Activated CD4-positive, alpha-beta memory T cell treated with anti-CD3 and anti-CD28 coated beads, Interleukin-2, amount 10 ng/mL, durations not matched to agents 7 days and 5 days (primary cell): ENCODE measurements around the gene NOS2. TPM values are rescaled to one million over a fixed set of nuclear protein-coding genes. Genes with fewer than 3 reads are reported as not detected.
A peak's percentile ranks its signal among the peaks of the same experiment; 100 is the strongest.
"Not testable (repeated sequence)": the region's sequence is repeated elsewhere in the genome, so short reads cannot be mapped to it uniquely, and the experiment has no call there.

ENCODE experiments used
- CTCF ChIA-PET: fragments of 350-600 bp; sonication (Branson Sonifier 250); formaldehyde crosslinking; loops from one replicate; lab custom pipeline; 2021; ENCODE audit warnings: antibody characterized with exemption, inconsistent platforms; lab: Charles Lee
- POLR2A ChIA-PET: fragments of 350-600 bp; sonication (Branson Sonifier 250); formaldehyde crosslinking; loops from one replicate; lab custom pipeline; 2021; ENCODE audit warnings: antibody characterized with exemption; lab: Charles Lee
- DNase-seq: peaks from one replicate; pipeline ENCODE4 v3.0.0-alpha.2; 2020
- H3K27ac Mint-ChIP-seq: one replicate; pipeline ENCODE4 v1.8.0; 2021; ENCODE audit warnings: mild to moderate bottlenecking, mixed read lengths
- H3K27me3 Mint-ChIP-seq: one replicate; pipeline ENCODE4 v1.8.0; 2021; ENCODE audit warnings: mixed read lengths
- H3K36me3 Mint-ChIP-seq: one replicate; pipeline ENCODE4 v1.8.0; 2021; ENCODE audit warnings: low read depth, mixed read lengths
- H3K4me1 Mint-ChIP-seq: one replicate; pipeline ENCODE4 v1.8.0; 2021; ENCODE audit warnings: mixed read lengths
- H3K4me3 Mint-ChIP-seq: one replicate; pipeline ENCODE4 v1.8.0; 2021; ENCODE audit warnings: mild to moderate bottlenecking, mixed read lengths
- H3K9me3 Mint-ChIP-seq: one replicate; pipeline ENCODE4 v1.8.0; 2021; ENCODE audit warnings: mixed read lengths
- total RNA-seq, 2 experiments: library from RNA; stranded (reverse); gene quantifications; one replicate each; pipeline ENCODE4 v1.2.3, GENCODE V29; 2021

Gene NOS2
- total RNA-seq, 2 experiments from 2014 or later = not detected

DNA sequence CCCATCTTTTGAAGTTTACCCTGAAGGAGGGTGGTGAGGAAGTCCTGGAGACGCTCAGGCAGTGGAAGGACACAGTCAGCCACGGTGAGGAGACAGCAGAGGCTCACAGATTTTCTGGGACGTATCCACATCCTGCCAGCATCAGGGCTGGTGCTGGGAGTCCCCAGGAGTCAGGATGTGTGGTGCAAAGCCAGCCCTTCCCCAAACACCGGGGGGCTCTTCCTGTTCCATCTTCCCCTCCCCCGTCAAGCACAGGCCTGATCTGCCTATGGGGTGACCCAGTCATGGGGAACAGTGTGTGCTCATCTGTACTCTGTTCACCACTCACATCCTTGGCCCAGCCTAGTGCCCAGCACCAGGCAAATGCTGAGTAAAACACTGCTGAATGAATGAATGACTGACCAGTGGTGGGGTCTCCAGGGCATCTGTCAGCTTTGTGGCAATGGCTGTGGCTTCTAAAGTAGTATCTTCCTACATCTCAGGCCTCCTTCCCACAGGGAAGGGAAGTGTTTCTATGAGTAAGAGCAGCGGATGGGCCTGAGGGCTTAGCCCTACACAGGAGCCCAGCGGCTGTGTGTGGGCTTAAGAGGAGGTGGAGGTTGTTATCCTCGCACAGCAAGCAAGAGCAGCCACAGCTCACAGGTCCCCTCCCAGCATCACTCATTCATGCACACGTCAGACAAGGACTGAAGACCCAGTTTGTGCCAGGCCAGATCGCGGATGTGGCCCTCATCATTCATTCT, 23.3 kb downstream of the NOS2 start:
- peaks cover 4% of the 10 kb centered on the region for H3K4me1 Mint-ChIP-seq
- H3K9me3 Mint-ChIP-seq = no peaks in the 10 kb centered on the region
- no peaks in the 10 kb centered on the region for H3K36me3 Mint-ChIP-seq
- POLR2A ChIA-PET = no interaction called here
- CTCF ChIA-PET = no interaction called here
- DNase-seq = no peak
- no peaks in the 10 kb centered on the region for H3K27me3 Mint-ChIP-seq
- H3K4me3 Mint-ChIP-seq = no peak overlapping the region
- no peak overlapping the region for H3K27ac Mint-ChIP-seq

DNA sequence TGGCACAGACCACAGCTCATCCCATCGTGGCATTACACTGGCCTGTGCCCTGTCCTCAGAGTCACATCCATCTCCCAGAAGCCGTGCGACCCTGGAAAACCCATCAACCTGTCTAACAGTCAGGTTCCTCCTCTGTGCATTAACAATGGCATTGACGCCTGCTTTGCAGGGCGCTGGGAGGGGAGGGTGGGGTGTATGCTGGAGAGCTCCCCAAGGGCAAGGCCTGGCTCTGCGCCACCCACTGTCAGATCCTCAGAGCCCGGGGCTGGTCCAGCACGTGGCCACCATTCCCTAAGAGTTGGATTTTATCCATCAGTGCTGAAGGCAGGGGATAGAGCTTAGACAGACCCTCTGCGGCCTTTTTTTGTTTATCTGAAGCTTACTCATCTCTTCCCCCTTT, 28.7 kb downstream of the NOS2 start:
- no peak for DNase-seq
- CTCF ChIA-PET = no interaction called here

DNA sequence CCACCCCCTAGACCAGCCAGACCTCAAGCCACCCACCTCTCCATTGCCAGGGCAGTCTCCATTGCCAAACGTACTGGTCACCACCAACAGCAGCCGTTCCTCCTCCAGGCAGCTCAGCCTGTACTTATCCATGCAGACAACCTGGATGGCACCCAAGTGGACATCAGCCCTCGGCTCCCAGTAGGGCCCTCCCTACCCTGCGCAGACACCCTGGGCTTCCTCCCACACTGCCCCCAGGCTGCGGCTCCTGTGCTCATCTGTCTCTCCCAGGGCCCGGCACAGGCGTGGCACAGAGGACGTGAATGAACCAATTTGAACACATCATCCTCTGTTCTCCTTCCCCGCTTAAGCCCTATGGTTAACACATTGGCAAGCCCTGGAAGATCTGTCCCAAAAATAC, 29.5 kb downstream of the NOS2 start:
- DNase-seq = no peak
- CTCF ChIA-PET = interaction anchor here (1.3 kb wide), 1 partner anchor 11 kb away, joined by 5 read pairs; no protein-coding TSS in a partner anchor
- H3K4me3 Mint-ChIP-seq = no peak overlapping the region
- POLR2A ChIA-PET = no interaction called here
- no peaks in the 10 kb centered on the region for H3K9me3 Mint-ChIP-seq
- H3K36me3 Mint-ChIP-seq = no peaks in the 10 kb centered on the region
- H3K27ac Mint-ChIP-seq = no peak overlapping the region
- no peaks in the 10 kb centered on the region for H3K4me1 Mint-ChIP-seq
- no peaks in the 10 kb centered on the region for H3K27me3 Mint-ChIP-seq

More for the DNA sequence above, 28.7 kb downstream of the NOS2 start:
- H3K27me3 Mint-ChIP-seq = no peaks in the 10 kb centered on the region
- no peaks in the 10 kb centered on the region for H3K36me3 Mint-ChIP-seq
- H3K9me3 Mint-ChIP-seq = no peaks in the 10 kb centered on the region
- no peak overlapping the region for H3K27ac Mint-ChIP-seq
- H3K4me3 Mint-ChIP-seq = no peak overlapping the region
- no peaks in the 10 kb centered on the region for H3K4me1 Mint-ChIP-seq
- POLR2A ChIA-PET = no interaction called here

DNA sequence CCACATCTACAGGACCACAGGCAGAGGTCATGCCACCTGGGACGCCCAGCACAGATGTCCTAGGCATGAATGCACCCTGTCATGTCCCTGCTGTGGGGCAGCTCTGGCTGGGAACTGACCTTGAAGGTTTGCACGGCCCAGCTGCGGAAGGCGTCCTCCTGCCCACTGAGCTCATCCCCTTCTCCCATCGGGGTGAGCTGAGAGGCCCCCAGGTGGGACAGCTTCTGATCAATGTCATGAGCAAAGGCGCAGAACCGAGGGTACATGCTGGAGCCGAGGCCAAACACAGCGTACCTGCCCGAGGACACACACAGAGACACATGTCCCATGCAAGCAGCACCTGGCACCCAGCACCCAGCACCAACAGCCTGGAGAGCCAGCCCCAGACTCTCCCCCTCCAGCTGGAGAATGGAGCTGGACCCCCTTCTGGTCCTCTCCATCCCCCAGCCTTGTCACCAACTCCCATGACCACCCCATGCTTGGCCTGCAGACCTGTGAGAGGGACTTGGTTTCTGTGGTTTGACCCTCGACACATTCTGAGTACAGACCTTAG, 31.4 kb downstream of the NOS2 start:
- H3K4me3 Mint-ChIP-seq = no peak overlapping the region
- H3K27me3 Mint-ChIP-seq = no peaks in the 10 kb centered on the region

DNA sequence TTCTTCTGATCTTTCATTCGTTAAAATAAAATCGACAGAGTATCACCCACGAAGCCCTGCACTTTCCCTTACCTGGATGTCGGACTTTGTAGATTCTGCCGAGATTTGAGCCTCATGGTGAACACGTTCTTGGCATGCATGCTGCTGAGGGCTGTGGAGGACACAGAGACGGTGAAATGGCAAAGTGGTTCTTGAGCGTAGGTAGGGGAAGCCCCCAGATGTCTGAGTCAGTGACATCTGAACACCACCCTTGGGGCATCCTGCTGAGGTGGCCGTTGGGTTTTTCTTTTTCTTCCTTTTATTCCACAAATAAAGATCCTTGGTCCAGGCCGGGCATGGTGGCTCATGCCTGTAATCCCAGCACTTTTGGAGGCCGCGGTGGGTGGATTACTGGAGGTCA, 33.9 kb downstream of the NOS2 start:
- Mint-ChIP-seq H3K27ac (no peak overlapping the region), H3K36me3 (no peaks in the 10 kb centered on the region), H3K4me1 (no peaks in the 10 kb centered on the region), H3K27me3 (no peaks in the 10 kb centered on the region), H3K9me3 (no peaks in the 10 kb centered on the region), H3K4me3 (no peak overlapping the region)
- ChIA-PET CTCF (interaction anchor here (1.1 kb wide), 1 partner anchor 113 kb away, joined by 3 read pairs; no protein-coding TSS in a partner anchor), POLR2A (no interaction called here)
- DNase-seq = no peak

More for the DNA sequence above, 31.4 kb downstream of the NOS2 start:
- ChIA-PET POLR2A (no interaction called here), CTCF (interaction anchor here (0.7 to 1.0 kb wide), 2 partner anchors 9 to 125 kb away, joined by 3 read pairs; partner anchors contain the start of gene LYRM9)
- Mint-ChIP-seq H3K36me3 (no peaks in the 10 kb centered on the region), H3K9me3 (no peaks in the 10 kb centered on the region), H3K4me1 (no peaks in the 10 kb centered on the region), H3K27ac (no peak overlapping the region)
- DNase-seq = no peak

DNA sequence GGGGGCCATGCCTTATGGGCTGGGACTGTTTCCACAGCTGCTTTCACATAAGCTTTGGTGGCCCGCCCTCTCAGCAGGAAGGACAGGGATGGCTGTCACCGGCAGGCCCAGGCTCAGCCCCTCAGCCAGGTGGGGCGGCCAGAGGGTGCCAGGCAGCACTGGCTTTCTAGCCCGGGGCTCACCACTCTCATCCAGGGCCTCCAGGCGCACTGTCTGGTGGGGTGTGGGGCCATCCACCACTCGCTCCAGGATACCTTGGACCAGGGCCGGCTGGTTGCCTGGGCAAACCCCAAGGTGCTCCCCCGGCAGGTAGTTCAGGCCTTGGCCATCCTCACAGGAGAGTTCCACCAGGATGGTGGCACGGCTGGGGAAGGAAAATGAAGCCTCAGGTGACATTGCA, 35.0 kb downstream of the NOS2 start:
- DNase-seq = no peak
- Mint-ChIP-seq H3K36me3 (no peaks in the 10 kb centered on the region), H3K27me3 (no peaks in the 10 kb centered on the region), H3K27ac (no peak overlapping the region), H3K9me3 (no peaks in the 10 kb centered on the region), H3K4me1 (no peaks in the 10 kb centered on the region), H3K4me3 (no peak overlapping the region)
- ChIA-PET POLR2A (no interaction called here), CTCF (interaction anchor here (0.6 to 1.1 kb wide), 2 partner anchors 115 to 116 kb away, joined by 3 read pairs; no protein-coding TSS in a partner anchor)

DNA sequence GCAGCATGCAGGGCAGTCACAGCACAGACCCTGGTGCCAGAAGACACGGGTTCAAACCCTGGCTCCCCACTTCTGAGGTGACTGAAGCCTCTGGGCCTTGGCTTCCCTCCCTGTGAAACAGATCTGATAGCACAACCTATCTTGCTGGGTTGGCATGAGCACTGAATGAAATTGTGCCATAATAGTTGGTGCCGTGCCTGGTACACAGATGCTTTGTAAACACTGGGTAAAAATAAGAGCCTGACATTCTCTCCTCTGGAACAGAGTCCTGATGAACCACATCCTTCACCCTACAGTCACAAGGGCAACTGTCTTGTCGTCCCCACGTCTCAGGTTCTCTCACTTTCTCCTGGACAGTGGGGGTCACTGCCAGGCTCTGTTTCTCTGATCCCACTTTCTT, 35.7 kb downstream of the NOS2 start:
- Mint-ChIP-seq H3K9me3 (no peaks in the 10 kb centered on the region), H3K27me3 (no peaks in the 10 kb centered on the region), H3K4me3 (no peak overlapping the region), H3K27ac (no peak overlapping the region), H3K4me1 (no peaks in the 10 kb centered on the region), H3K36me3 (no peaks in the 10 kb centered on the region)
- CTCF ChIA-PET = no interaction called here
- POLR2A ChIA-PET = no interaction called here
- DNase-seq = no peak

DNA sequence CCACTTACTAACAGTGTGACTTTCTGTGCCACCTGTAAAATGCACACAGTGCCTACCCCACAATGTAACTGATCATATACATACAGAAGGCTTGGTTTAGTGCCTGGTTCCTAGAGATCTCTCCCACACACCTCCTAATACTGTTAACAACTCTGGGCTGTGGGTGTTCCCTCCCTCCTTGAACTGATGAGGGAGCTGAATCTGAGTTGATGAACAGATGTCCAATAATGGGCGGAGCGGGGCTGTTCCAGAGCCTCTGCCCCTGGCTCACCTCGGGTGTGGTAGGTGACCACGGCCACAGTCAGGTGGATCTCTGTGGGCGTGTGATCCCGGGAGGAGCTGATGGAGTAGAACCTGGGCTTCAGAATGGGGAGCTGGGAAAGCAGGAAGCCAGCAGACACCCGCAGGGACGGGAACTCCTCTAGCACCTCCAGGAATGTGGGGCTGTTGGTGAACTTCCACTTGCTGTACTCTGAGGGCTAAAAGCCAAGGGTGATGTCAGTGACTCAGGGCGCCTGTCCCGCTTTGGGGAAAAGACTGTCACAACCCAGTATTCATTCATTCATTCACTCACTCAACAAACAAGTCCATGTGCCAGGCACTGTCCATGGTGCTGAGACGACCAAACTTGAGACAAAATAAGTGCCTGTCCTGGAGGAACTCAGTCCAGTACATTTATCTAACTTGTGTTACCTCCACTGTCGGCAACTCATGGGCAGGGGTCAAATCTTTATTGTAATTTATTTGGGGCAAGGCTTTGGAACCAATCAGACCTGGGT, 37.6 kb downstream of the NOS2 start:
- no peaks in the 10 kb centered on the region for H3K27me3 Mint-ChIP-seq

DNA sequence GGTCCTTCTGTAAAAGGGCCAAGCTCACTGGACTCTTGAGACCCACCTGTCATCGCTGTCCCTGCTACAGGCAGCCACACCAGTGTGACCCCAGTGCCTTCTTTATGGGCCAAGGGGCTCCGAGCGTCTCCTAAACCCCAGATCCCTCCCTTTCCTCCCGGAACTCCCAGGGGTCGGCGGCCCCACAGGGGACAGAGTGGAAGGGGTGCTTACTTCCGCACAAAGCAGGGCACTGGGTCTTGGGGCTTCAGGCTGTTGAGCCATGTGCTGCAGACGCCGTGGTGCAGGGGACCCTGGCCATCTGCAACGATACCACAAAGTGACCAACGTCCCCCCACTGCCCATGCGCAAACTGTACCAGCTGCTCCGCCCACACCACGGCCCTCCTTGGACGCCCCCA, 39.4 kb downstream of the NOS2 start:
- H3K4me1 Mint-ChIP-seq, H3K4me3 Mint-ChIP-seq, H3K27me3 Mint-ChIP-seq, H3K9me3 Mint-ChIP-seq, H3K36me3 Mint-ChIP-seq, DNase-seq, H3K27ac Mint-ChIP-seq, POLR2A ChIA-PET: not testable (repeated sequence)
- CTCF ChIA-PET = interaction anchor here (0.6 to 2.6 kb wide), 5 partner anchors 15 to 124 kb away, joined by 3 to 65 read pairs (median 6); no protein-coding TSS in a partner anchor

More for the DNA sequence above, 37.6 kb downstream of the NOS2 start:
- POLR2A ChIA-PET = no interaction called here
- no peaks in the 10 kb centered on the region for H3K9me3 Mint-ChIP-seq
- CTCF ChIA-PET = interaction anchor here (0.9 to 1.1 kb wide), 3 partner anchors 17 to 117 kb away, joined by 3 to 4 read pairs (median 3); no protein-coding TSS in a partner anchor
- no peaks in the 10 kb centered on the region for H3K36me3 Mint-ChIP-seq
- peak; percentile 38 for DNase-seq
- no peaks in the 10 kb centered on the region for H3K4me1 Mint-ChIP-seq
- H3K4me3 Mint-ChIP-seq = no peak overlapping the region
- H3K27ac Mint-ChIP-seq = no peak overlapping the region

DNA sequence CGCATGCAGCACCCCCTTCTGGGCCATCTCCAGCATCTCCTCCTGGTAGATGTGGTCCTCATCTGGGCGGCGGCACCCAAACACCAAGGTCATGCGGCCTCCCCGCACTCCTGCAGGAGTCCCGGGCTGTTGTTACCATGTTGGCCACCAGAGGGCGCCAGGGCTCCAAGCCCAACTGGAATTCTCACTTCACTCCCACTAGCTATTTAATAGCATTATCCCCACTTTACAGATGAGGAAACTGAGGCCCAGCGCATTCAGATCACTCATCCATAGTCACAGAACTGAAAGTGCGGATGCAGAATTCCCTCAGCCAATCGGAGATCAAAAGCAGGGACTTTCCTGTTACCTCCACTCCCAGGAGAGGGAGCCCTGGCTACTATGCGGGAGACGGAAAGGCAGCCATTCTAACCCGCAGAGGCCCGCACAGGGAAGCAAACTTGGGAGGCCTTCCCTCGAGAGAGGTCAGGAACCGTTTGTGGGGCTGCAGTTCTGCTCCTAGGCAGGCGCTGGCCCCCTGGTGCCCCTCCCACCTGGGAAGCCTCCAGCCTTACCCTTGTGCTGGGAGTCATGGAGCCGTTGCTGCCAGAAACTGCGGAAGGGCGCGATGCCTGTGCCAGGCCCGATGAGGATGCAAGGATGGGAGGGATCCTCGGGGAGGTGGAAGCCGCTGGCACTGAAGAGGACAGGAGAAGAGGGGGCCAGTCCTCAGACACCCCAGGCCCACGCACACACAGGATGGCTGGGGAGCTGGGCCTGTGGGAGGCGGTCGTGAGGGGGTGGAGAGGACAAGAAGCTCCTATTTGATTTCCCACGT, 40.1 kb downstream of the NOS2 start:
- POLR2A ChIA-PET = no interaction called here
- Mint-ChIP-seq H3K27ac (no peak overlapping the region), H3K4me1 (no peaks in the 10 kb centered on the region), H3K9me3 (no peaks in the 10 kb centered on the region), H3K36me3 (no peaks in the 10 kb centered on the region), H3K27me3 (no peaks in the 10 kb centered on the region), H3K4me3 (no peak overlapping the region)
- DNase-seq = peak; percentile 73
- CTCF ChIA-PET = interaction anchor here (0.6 to 2.6 kb wide), 15 partner anchors 8 to 219 kb away, joined by 3 to 65 read pairs (median 5); partner anchors contain the start of gene LYRM9

DNA sequence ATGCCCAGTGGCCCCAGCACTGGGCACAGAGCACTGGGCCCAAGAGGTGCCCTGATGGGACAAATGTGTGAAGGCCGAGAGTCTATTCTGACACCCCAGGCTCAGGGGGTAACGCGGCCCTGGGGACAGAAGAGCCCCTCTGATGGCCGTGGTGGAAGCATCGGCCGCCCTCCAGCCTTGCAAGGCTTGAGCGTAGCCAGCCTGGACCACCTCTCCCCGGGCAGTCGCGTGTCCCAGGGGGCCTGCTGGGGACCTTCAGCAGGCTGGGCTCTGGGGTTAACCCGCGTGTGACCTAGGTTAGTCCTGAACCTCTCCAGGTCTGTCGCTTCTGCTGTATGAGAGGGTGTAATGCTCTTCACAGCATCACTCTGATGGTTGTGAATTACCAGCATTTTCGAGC, 40.8 kb downstream of the NOS2 start:
- no peaks in the 10 kb centered on the region for H3K36me3 Mint-ChIP-seq

More for the DNA sequence above, 40.8 kb downstream of the NOS2 start:
- ChIA-PET POLR2A (no interaction called here), CTCF (interaction anchor here (0.6 to 2.6 kb wide), 13 partner anchors 9 to 220 kb away, joined by 3 to 65 read pairs (median 5); partner anchors contain the start of gene LYRM9)
- H3K9me3 Mint-ChIP-seq = no peaks in the 10 kb centered on the region
- H3K27ac Mint-ChIP-seq = no peak overlapping the region
- DNase-seq = no peak
- H3K27me3 Mint-ChIP-seq = no peaks in the 10 kb centered on the region
- H3K4me3 Mint-ChIP-seq = no peak overlapping the region
- H3K4me1 Mint-ChIP-seq = no peaks in the 10 kb centered on the region
